ENCODE results near the gene NFE2L2. TPM values are rescaled to one million over a fixed set of nuclear protein-coding genes. Genes with fewer than 3 reads are reported as not detected.
A peak's percentile ranks its signal among the peaks of the same experiment; 100 is the strongest.
"Not testable (repeated sequence)": the region's sequence is repeated elsewhere in the genome, so short reads cannot be mapped to it uniquely, and the experiment has no call there.

NFE2L2 gene
- total RNA-seq (2014; rRNA removed; shearing (Covaris generic); ENCODE audit: low replicate concordance): 57.2 and 108 TPM in 2 replicates

DNA sequence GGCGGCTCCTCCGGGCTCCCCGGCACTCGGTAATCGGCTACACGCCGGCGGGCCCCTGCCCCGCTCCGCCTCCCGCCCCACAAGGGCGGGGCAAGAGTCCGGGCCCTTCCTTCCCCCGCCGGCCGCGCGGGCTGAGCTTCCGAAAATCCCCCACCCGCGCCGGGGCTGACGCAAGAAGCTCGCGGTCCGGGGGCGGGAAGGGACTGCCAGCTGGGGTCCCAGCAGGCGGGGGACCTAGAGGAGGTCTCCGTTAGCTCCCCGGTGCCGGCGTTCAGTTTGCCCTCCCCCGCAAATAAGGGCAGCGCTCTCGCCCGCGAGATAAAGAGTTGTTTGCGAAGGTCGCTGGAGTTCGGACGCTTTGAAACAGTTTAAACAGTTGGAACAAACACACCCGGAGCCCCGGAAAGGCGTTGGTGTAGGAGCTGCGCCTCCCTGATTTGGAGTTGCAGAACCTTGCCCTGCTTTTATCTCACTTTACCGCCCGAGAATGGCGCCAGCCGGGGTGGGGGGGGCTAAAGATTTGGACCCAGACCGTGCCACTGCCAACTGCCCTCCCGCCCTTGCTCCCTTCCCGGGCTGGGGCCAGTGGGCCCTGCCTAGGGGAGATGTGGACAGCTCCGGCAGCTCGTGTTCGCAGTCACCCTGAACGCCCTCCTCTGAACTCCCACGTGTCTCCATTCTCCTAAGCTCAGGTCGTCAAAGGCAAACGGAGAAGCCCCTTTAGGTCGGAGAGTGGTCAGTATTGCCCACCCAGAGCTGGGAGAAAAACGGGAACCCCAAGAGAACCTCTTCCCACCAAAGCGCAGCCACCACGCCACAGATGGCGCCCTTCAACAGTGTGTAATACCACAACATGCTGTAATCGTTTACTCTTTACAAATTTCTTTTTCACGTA, at the start of gene NFE2L2:
Gene NFE2L2 (minus strand): TSS at position 35 of the 895 bp plus-strand sequence. CDS start 151 bp downstream, outside the sequence.
- in situ Hi-C loops (cut with HindIII; ENCODE audit: low pct_unique_long_range_greater_than_20kb, low sequenced_read_pairs): loop anchor here (10.0 kb wide), 1 partner anchor 150 kb away; no protein-coding TSS in a partner anchor
- DNase-seq (ENCODE audit: low read depth): peak; percentile 94

DNA sequence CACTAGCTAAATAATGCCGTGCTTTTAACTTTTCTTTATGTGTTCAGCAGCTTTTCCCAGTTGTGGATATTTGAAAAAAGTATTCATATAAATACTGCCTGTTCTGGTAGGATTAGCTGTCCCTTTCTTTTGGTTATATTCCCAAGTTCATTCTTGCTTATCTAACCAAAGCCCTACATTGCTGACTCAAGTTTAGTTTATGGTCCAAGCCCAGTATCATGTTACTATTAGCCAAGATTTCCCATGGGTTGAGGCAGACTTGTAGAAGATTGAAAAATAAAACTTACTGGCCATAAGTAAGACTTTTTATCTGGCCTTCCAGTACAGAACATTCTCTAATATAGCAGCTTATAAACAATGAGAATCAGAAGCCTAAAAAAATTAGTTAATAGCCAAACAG, 49.7 kb upstream of the NFE2L2 start:
- no peak for DNase-seq (ENCODE audit: low read depth)
- in situ Hi-C loops (cut with HindIII; ENCODE audit: low pct_unique_long_range_greater_than_20kb, low sequenced_read_pairs): no loop called here

DNA sequence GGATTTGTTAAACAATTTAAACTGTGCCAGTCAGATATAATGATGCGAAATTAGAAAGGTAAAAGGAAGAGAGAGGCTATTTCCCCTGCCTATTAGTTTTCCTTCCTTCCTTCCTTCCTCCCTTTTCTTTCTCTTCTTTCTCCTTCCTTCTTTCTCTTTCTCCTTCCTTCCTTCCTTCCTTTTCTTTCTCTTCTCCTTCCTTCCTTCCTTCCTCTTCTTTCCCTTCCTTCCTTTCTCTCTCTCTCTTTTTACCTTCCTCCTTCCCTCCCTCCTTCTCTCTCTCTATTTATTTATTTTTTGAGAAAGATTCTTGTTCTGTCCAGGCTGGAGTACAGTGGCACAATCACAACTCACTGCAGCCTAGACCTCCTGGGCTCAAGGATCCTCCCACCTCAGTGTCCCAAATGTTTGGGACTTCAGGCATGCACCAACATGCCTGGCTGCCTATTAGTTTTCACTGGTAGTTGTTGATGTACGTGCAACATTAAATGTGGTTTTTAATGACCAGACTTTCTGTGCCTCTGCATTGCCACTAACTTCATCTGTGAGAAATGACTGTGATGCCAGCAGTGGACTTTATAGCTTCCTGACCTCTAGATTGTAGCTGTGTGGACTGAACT, 48.7 kb upstream of the NFE2L2 start:
- DNase-seq (ENCODE audit: low read depth): no peak
- in situ Hi-C loops (cut with HindIII; ENCODE audit: low pct_unique_long_range_greater_than_20kb, low sequenced_read_pairs): no loop called here

DNA sequence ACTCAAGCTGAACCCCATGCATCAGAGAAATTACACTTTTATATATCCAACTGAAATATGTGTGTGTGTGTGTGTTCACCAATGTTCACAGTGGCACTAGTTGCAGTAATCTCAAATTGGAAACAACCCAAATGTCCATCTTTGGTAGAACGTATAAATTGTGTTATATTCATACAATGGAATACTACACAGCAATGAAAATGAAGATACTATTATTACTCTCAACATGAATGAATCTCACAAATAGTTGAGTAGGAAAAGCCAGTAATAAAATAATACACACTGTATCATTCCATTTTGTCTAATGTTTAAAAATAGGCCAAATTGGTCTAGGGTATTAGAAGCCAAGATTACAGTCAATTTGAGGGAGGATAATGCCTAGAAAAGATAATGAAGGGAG, 48.0 kb upstream of the NFE2L2 start:
- in situ Hi-C loops (cut with HindIII; ENCODE audit: low pct_unique_long_range_greater_than_20kb, low sequenced_read_pairs): no loop called here

DNA sequence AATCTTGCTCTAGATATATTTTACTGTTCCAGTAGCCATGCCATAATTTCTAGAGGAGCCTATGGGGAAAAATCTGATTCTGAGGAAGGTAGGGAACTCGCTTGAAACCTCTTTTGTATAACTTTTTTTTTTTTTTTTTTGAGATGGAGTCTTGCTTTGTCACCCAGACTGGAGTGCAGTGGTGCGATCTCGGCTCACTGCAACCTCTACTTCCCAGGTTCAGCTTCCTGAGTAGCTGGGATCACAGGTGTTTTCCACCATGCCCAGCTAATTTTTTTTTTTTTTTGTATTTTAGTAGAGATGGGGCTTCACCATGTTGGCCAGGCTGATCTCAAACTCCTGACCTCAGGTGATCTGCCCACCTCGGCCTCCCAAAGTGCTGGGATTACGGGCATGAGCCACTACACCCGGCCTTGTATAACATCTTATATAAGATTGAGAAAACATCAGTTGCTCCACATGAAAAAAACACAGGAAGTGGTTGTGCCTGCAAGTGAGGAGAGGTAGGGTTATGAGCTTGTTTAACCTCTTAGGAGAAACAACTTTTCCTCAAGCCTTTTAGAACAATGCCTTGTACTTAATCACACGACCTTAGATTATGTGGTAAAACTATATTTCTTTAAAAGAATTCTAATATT, 45.3 kb upstream of the NFE2L2 start:
- in situ Hi-C loops (cut with HindIII; ENCODE audit: low pct_unique_long_range_greater_than_20kb, low sequenced_read_pairs); DNase-seq (ENCODE audit: low read depth): not testable (repeated sequence)

More for the DNA sequence above, 48.0 kb upstream of the NFE2L2 start:
- no peak for DNase-seq (ENCODE audit: low read depth)

DNA sequence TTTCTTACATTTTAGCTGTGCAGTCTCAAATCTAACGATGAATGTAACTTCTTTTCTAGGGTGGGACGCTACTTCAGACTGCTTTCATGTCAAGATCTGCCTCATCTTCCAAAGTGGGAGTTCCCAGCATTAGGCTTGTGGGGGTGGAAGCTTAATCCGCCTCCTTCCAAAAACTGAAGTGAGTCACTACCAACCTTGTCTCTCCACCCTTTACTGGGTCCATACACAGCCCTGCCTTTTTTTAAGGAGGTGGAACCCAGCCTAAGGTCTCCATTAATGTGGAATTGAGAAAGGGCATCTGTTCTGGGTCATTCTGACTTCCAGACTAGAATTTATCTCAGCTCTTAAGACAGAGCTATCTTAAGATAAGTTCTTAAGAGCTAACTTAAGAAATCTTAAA, 42.0 kb upstream of the NFE2L2 start:
- no peak for DNase-seq (ENCODE audit: low read depth)
- in situ Hi-C loops (cut with HindIII; ENCODE audit: low pct_unique_long_range_greater_than_20kb, low sequenced_read_pairs): no loop called here

DNA sequence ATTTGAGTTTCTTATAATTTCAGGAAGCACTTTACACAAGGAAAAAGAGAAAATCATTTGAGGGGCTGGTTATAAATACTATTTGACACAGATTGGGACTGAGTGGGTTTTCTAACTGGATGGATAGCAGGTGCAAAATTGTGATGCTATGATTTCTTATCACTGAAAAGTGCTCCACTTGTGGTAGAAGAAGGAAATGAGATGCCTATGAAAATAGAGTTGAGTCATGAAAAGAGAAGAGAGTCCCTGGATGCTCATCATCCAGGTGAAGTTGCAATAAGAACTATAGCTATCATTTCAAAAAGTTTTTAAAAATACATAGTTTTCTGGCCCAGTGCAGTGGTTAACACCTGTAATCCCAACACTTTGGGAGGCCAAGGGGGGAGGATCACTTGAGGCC, 39.4 kb upstream of the NFE2L2 start:
- in situ Hi-C loops (cut with HindIII; ENCODE audit: low pct_unique_long_range_greater_than_20kb, low sequenced_read_pairs): no loop called here
- no peak for DNase-seq (ENCODE audit: low read depth)

DNA sequence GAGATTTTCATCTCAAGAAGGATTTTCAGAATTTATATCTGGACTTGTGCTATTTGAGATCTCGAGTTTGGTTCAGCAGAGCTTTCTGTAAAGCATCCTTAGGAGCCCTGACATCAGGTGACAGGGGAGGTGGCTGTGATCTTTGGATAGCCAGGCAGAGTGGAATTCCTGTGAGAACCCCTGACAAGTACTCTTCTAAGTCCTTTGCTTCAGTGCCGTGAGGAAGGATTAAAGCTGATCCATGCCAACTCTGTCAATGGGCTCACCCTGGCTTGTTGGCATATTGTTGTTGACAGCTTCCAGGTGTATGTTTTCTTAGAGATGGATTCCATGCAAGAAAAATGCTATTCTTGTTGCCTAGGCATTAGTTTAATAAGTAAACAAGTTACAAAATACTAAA, 38.0 kb upstream of the NFE2L2 start:
- in situ Hi-C loops (cut with HindIII; ENCODE audit: low pct_unique_long_range_greater_than_20kb, low sequenced_read_pairs): no loop called here

DNA sequence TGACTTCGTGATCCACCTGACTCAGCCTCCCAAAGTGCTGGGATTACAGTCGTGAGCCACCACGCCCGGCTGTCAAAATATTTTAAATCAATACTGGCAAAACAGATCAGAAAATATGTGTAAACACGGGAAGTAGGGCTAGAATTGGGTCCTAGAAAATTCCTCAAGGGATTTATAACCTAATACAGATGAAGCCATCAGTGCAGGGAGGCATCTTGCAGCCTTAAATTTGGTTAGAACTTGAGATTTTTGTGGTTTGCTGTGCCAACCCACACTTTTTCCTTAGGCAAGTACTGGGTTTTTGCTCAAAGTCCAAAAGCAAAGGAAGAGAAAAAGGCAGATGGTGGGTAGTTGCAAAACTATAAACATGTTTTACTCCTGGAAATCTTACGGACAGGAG, 33.7 kb upstream of the NFE2L2 start:
- in situ Hi-C loops (cut with HindIII; ENCODE audit: low pct_unique_long_range_greater_than_20kb, low sequenced_read_pairs): no loop called here
- no peak for DNase-seq (ENCODE audit: low read depth)

More for the DNA sequence above, 38.0 kb upstream of the NFE2L2 start:
- no peak for DNase-seq (ENCODE audit: low read depth)

DNA sequence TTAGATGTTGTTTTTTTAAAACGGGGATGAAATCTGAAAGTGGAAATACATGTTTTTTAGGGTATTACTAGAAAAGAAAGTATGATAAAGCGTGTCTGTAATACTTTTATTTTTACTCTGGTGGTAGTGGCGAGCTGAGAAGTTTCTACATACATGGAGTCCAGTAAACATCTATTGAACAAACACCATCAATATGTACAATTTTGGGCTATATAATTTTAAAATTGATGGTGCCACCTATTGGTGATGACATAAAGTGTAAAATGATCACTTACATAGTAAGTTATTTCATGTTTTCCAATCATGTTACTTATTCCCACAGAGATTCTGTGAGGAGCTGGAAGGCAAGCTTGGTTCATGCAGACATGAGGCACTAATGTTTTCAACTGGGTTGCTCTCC, 31.5 kb upstream of the NFE2L2 start:
- no peak for DNase-seq (ENCODE audit: low read depth)

DNA sequence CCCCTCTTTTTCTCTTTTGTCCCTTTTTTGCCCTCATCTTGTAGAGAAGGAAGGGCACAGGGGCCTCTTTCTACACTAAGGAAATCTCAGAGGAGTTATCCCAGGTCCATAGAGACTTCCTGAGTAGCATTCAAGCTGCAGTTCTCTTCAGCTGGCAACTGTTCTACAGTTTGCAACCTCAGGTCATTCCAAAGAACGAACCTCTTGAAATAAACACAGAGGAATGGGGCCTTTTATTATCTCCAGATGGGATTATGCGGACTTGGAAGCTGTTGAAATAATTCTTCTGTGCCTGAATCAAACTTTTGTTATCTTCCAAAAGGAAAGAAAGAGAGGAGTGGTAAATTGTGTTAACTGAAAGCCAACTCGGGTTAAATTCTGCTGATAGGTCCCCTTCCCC, 31.0 kb upstream of the NFE2L2 start:
- in situ Hi-C loops (cut with HindIII; ENCODE audit: low pct_unique_long_range_greater_than_20kb, low sequenced_read_pairs): no loop called here
- no peak for DNase-seq (ENCODE audit: low read depth)

More for the DNA sequence above, 31.5 kb upstream of the NFE2L2 start:
- in situ Hi-C loops (cut with HindIII; ENCODE audit: low pct_unique_long_range_greater_than_20kb, low sequenced_read_pairs): no loop called here

DNA sequence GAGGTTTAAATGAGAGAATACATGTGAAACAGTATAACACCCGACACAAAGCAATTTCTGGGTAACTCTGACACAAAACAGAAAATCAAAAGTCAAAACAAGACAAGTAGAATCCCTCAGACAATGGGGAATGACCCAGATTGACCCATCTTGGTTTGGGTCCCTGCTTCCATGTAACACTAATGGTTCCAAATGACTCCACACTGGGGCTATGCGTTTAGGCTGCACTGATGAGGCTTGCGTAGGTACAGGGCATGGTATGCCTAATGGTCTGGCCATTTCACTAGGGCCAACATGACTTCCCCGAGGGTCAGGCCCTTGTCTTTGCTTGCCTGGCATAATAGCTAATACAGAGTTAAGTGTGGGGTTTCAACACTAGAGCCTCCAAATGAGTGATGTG, 27.2 kb upstream of the NFE2L2 start:
- in situ Hi-C loops (cut with HindIII; ENCODE audit: low pct_unique_long_range_greater_than_20kb, low sequenced_read_pairs): no loop called here
- DNase-seq (ENCODE audit: low read depth): no peak

DNA sequence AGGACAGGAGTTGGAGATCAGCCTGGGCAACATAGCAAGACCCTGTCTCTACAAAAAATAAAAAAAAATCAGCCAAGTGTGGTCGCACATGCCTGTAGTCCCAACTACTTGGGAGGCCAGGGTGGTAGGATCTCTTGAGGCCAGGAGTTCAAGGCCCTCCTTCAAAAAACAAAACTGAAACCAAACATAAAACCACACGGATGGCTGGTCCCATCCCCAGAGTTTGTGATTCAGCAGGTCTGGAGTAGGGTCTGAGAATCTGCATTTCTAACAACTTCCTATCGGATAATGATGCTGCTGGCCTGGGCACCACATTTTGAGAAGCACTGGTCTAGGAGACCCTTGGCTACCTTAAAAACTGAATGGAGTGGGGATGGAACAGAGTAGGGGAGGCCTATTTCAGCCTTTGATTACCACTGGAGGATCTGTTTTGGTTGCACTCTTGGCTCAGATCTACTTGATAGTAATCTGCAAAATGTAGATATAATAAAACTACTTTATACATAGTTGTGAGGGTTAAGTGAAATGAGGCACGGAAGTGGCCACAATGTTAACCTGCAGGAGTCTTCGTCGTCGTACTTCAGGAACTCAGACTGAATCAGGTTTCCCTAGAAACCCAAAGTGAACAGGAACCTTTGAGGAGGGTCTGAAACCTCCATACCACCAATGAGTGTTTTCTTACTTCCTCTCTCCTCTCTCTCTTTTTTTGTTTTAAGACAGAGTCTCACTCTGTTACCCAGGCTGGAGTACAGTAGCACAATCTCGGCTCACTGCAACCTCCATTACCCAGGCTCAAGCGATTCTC, 25.5 kb upstream of the NFE2L2 start:
- in situ Hi-C loops (cut with HindIII; ENCODE audit: low pct_unique_long_range_greater_than_20kb, low sequenced_read_pairs): no loop called here
- DNase-seq (ENCODE audit: low read depth): no peak

DNA sequence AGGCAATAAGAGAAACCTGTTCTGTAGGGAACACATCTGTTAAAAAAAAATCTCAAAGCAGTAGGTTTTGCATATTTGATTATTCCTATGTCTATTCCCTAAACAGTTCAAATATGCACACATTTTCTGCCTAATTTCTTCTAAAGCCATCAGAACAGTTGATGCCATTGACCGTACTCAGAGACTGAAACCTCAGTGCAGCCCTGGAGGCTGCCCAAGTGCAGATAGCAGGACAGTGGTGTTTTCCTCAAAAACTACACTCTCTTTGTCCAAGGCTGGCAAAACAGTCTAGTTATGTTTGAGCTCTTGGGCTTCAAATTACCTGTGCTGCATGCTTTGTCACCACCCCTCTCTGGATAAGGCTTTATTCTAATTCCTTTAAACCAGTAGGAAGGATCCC, 23.3 kb upstream of the NFE2L2 start:
- no peak for DNase-seq (ENCODE audit: low read depth)
- in situ Hi-C loops (cut with HindIII; ENCODE audit: low pct_unique_long_range_greater_than_20kb, low sequenced_read_pairs): no loop called here

DNA sequence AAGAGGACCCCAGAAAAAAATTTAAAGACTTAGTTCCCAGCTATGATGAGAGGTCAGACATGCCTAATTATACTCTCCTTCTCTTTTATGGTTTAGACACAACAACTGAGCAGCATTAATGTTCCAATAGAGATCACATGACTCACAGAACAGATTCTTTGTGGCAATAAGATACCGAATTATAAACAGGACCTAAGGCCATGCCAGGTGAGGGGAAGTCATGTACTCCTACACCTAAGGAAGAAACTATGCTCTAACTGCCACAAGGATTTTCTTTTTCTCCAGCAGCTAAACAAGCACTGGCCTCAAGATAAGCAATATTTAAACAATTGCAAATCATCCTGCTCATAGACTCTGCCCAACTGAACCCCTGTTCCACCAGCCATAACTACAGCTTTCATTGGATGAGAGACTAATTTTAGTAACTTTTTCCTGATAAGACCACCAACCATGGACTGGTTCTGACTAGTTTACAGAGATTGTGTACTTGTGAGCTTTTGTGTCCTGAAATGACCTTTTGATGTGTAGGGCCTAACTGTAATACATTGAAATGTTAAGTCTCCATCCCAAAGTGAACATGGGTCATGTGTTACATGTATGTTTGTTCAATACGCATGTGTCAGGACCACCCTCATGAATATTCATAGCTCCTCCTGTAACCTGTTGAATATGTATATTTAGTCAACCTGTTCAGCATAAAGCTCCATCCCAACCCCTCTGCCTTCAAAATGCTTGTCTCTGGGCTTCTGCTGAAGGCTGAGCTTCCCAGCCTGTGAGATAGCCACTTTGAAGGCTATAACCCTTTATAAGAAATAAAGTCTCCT, 21.6 kb upstream of the NFE2L2 start:
- no peak for DNase-seq (ENCODE audit: low read depth)
- in situ Hi-C loops (cut with HindIII; ENCODE audit: low pct_unique_long_range_greater_than_20kb, low sequenced_read_pairs): no loop called here

DNA sequence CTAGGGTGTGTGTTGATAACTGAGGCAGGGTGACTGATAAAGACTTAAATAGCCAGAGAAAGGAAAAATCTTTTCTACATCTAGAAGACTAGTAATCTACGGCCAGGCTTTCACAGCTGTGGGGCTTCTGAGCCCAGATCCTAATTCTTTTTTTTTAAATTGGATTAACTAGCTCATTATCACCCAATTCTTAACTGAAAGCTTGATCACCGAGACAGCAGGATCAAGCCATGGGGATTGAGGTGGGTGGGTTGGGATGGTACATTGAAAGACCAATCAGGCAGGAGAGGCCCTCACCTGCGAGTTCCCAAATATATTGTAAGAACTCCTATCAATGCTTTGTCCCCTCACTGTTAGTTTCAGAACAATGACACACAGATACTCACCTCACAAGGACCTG, 20.0 kb upstream of the NFE2L2 start:
- in situ Hi-C loops (cut with HindIII; ENCODE audit: low pct_unique_long_range_greater_than_20kb, low sequenced_read_pairs): no loop called here
- no peak for DNase-seq (ENCODE audit: low read depth)

DNA sequence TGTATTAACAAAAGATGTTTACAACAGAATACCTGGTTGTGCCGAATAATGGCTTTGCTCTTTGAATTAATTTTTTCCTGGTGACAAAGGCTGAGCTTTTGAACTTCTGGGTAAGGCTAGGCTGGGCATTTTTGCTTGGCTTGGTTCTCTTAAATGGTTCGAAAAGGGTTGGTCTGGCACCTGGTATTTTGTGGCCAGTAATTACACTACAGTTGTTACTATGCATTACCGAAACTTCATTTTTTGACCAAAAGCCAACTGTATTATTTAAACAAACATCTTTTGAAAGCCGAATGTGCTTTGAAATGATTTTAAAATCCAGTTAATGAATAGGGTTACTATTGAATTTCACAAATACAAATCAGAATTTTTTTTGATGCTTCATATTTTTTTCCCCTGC, 19.4 kb upstream of the NFE2L2 start:
- no peak for DNase-seq (ENCODE audit: low read depth)
- in situ Hi-C loops (cut with HindIII; ENCODE audit: low pct_unique_long_range_greater_than_20kb, low sequenced_read_pairs): no loop called here
